GM12874 (cell line): ENCODE results near the gene RFK.

ENCODE experiments used
- CTCF ChIP-seq: IDR thresholded peaks from 2 replicates; pipeline ENCODE4 v1.5.1; 2011; ENCODE audit warnings: low read depth, mild to moderate bottlenecking, control low read depth, low read length, moderate library complexity; ENCODE audit not compliant: insufficient read depth

RFK gene

GRCh38 chr9:76403352-76403751 is 9.1 kb upstream of the RFK start:
- 0 out of 2 replicates have a peak, but pooled peaks have one; percentile 19 for TF ChIP-seq CTCF

- no peak for TF ChIP-seq CTCF
These were observed 7.5 kb upstream of the RFK start for GRCh38 chr9:76401580-76402354.

GRCh38 chr9:76401176-76401575 is 7.0 kb upstream of the RFK start:
- TF ChIP-seq CTCF = no peak

- TF ChIP-seq CTCF = no peak
These were observed 6.4 kb upstream of the RFK start for GRCh38 chr9:76400534-76401096.

GRCh38 chr9:76399856-76400255 is 5.6 kb upstream of the RFK start:
- TF ChIP-seq CTCF = no peak

- TF ChIP-seq CTCF = no peak
These were observed 2.4 kb upstream of the RFK start for GRCh38 chr9:76396597-76396996.

- no peak for TF ChIP-seq CTCF
These were observed 1.9 kb upstream of the RFK start for GRCh38 chr9:76396144-76396543.
